Kidney (tissue), 14 donors: ENCODE data around the gene PLXNC1. TPM values are rescaled to one million over a fixed set of nuclear protein-coding genes. Genes with fewer than 3 reads are reported as not detected.

ENCODE experiments used
- DNase-seq, 5 donors: peaks; one replicate each; pipeline ENCODE4 v3.0.0-alpha.2; 2013 to 2020
- FAIRE-seq: peaks from 2 replicates; lab custom pipeline; 2012; peaks lifted over from hg19 to GRCh38; lab: Jason Lieb, UNC
- H3K27ac ChIP-seq, 2 donors: one replicate each; pipeline ENCODE4 v1.7.0; 2013; ENCODE audit warnings: low read depth in 2 of 2, low read length in 2 of 2, inconsistent platforms in 1 of 2
- H3K27me3 ChIP-seq: one replicate; pipeline ENCODE4 v1.7.1; 2013; ENCODE audit warnings: low read length, inconsistent platforms; ENCODE audit not compliant: control insufficient read depth, insufficient read depth
- H3K36me3 ChIP-seq, 3 donors: one replicate each; pipeline versions ENCODE4 v1.7.0 to v1.7.1; 2013; ENCODE audit warnings: low read length in 3 of 3, control low read depth in 1 of 3, inconsistent platforms in 1 of 3; ENCODE audit not compliant: insufficient read depth in 3 of 3, control insufficient read depth in 2 of 3
- H3K4me1 ChIP-seq, 3 donors: one replicate each; pipeline versions ENCODE4 v1.7.0 to v1.7.1; 2013; ENCODE audit warnings: low read length in 3 of 3, inconsistent platforms in 1 of 3, low read depth in 1 of 3; ENCODE audit not compliant: control insufficient read depth in 2 of 3, insufficient read depth in 2 of 3
- H3K4me3 ChIP-seq, 3 donors: one replicate each; pipeline versions ENCODE4 v1.7.0 to v1.8.1; 2013; ENCODE audit warnings: low read length in 3 of 3, control low read depth in 1 of 3, inconsistent platforms in 1 of 3
- H3K9ac ChIP-seq, 3 donors: one replicate each; pipeline versions ENCODE4 v1.7.0 to v1.7.1; 2013; ENCODE audit warnings: low read length in 3 of 3, control low read depth in 1 of 3, inconsistent platforms in 1 of 3
- H3K9me3 ChIP-seq, 3 donors: one replicate each; pipeline versions ENCODE4 v1.7.0 to v1.7.1; 2013; ENCODE audit warnings: low read length in 3 of 3, control low read depth in 1 of 3, inconsistent platforms in 1 of 3; ENCODE audit not compliant: control insufficient read depth in 2 of 3, insufficient read depth in 1 of 3
- intact Hi-C: fragments of 100-400 bp; cut with DNase I; formaldehyde crosslinking; loops from one replicate; pipeline ENCODE4 v1.11.1; 2022
- polyA plus RNA-seq: library from polyadenylated mRNA; stranded (reverse); fragments of 350-450 nt; fragmentation: Illumina TruSeq; extraction: RNeasy Lipid Tissue Mini Kit (QIAGEN cat#74804); gene quantifications from one replicate; pipeline ENCODE4 v1.2.3, GENCODE V29; 2014; ENCODE audit warnings: low read depth, low replicate concordance; ENCODE audit not compliant: insufficient read depth
- total RNA-seq: library from RNA; stranded (reverse); fragmentation: NEBNext Ultra II Directional; extraction: Animal tissue kit (Norgen Biotek cat#: 25700); gene quantifications from one replicate; pipeline ENCODE4 v1.2.1, GENCODE V29; 2021
- TF ChIP-seq, protein P1 (sequence below): IDR thresholded peaks from 3 replicates; pipeline ENCODE4 v1.5.1; 2012; ENCODE audit warnings: mild to moderate bottlenecking, moderate library complexity, borderline replicate concordance; ENCODE audit not compliant: insufficient read depth; ENCODE audit errors: extremely low read depth
- donor health status: control.
- donor health status: control.
- donor health status: control.
- donor health status: control.
- donor health status: control.
- donor health status: DM: yes; HTN: yes; CAD: no.
- donor health status: Normal renal cell carcinoma (clear cell type).

The PLXNC1 gene
- total and polyA plus RNA-seq, 2 donors from 2014 or later: 1.8 to 11.6 TPM

DNA sequence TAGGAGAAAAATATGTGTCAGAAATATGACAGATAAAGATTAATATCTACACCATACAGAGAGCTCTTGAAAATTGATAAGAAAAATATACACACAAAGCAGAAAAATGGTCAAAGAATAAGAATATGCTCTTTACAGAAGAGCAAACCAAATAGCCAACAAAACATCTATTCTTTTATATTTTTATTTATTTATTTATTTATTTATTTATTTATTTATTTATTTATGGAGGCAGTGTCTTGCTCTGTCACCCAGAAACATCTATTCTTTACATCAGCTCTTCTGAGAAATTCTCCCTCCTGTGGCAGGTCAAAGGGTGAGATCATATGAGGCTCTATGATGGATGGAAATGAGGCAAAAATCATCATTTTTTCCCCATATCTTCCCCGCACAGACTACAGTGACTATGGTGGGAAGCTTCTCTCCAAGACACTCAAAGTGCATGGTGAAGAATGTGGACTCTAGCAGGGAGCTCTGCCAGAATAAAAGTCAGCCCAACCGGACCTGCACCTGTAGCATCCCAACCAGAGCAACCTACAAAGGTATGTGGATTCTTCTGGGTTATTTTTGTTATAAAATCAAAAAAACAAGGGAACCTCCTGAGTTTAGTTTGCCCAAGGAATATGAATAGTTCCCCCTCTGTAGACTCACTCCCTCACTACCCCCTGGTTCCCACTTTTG is 71.4 kb downstream of the PLXNC1 start:
- no peak overlapping the region for H3K4me3 ChIP-seq
- H3K27ac ChIP-seq: no peak overlapping the region
- FAIRE-seq: no peak
- H3K36me3 ChIP-seq: no peaks in the 10 kb centered on the region
- intact Hi-C loops: no loop called here
- H3K9me3 ChIP-seq: no peaks in the 10 kb centered on the region
- TF ChIP-seq, protein P1, sequence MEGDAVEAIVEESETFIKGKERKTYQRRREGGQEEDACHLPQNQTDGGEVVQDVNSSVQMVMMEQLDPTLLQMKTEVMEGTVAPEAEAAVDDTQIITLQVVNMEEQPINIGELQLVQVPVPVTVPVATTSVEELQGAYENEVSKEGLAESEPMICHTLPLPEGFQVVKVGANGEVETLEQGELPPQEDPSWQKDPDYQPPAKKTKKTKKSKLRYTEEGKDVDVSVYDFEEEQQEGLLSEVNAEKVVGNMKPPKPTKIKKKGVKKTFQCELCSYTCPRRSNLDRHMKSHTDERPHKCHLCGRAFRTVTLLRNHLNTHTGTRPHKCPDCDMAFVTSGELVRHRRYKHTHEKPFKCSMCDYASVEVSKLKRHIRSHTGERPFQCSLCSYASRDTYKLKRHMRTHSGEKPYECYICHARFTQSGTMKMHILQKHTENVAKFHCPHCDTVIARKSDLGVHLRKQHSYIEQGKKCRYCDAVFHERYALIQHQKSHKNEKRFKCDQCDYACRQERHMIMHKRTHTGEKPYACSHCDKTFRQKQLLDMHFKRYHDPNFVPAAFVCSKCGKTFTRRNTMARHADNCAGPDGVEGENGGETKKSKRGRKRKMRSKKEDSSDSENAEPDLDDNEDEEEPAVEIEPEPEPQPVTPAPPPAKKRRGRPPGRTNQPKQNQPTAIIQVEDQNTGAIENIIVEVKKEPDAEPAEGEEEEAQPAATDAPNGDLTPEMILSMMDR: no peak
- H3K4me1 ChIP-seq: no peaks in the 10 kb centered on the region
- no peak for DNase-seq
- no peak overlapping the region for H3K9ac ChIP-seq
- H3K27me3 ChIP-seq: no peaks in the 10 kb centered on the region

DNA sequence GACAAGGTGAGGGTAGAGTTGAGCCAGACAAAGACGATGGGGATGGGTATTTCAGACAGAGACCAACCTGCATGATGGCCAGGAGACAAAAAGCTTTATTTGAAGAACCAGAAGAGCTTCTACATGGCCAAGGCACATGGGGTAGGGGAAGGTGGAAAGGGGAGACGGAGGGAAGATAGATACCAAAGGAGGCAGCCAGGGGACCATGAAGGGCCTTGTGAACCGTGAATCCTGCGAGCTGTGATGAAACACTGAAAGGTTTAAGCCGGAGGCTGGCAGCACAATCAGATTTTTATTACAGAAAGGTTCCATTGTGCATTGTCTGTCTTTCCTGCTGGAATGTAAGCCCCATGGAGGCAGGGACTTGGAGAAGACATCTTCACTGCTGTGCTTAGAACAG is 72.4 kb downstream of the PLXNC1 start:
- FAIRE-seq (no peak), DNase-seq (no peak)
- Histone ChIP-seq H3K9ac (no peak overlapping the region), H3K36me3 (no peaks in the 10 kb centered on the region), H3K4me3 (no peak overlapping the region), H3K27me3 (no peaks in the 10 kb centered on the region), H3K4me1 (no peaks in the 10 kb centered on the region), H3K27ac (no peak overlapping the region), H3K9me3 (no peaks in the 10 kb centered on the region)
- TF ChIP-seq, protein P1: no peak
- intact Hi-C loops: no loop called here

DNA sequence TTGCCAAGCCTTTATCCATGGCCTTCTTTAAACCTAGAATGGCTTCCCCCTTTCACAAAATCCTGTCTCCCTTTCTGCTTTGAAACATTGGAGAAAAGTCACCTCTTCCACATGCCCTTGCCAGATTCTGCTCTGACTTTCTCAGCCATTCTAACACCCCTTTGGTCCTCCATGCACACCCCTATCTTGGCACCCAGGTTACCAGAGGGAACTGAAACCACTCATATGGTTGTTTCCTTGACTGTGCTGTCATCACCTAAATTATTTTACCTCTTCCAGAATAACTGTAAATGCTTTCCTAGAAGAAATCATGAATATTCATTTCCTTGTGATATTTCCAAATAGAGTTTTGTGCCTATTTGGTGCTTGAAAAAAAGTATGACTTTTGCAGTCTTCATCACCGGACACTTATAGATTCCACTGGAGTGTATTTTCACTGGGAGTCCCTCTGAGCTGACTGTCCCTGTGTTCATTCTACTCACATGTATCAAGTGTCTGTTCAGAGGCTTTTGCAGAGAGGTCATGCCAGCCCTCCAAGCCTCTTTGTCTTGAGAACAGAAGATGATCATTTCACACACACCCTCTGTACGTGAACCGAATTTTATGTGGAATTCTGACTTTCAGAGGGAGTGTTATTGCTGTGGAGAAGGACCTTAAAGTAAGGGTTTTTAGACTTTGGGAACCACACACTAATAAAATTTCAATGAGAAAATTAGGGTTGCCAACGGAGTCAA is 74.1 kb downstream of the PLXNC1 start:
- TF ChIP-seq, protein P1: no peak
- Histone ChIP-seq H3K4me3 (no peak overlapping the region), H3K27ac (no peak overlapping the region), H3K9me3 (no peaks in the 10 kb centered on the region), H3K4me1 (no peaks in the 10 kb centered on the region), H3K27me3 (no peaks in the 10 kb centered on the region), H3K9ac (no peak overlapping the region), H3K36me3 (no peaks in the 10 kb centered on the region)
- intact Hi-C loops: no loop called here
- FAIRE-seq (no peak), DNase-seq (no peak)
